WTC11 (cell line): Measurements from ENCODE around the gene OSTN. TPM values are rescaled to one million over a fixed set of nuclear protein-coding genes. Genes with fewer than 3 reads are reported as not detected.

Experiments used
- ATAC-seq: fragments of 200-7000 bp; cut with Tn5 transposase; 2 replicates; pipeline ENCODE4 v1.10.0; 2021; ENCODE audit warnings: mild to moderate bottlenecking, moderate library complexity
- CTCF ChIA-PET: fragments of 300-600 bp; sonication (Branson Sonifier 250); formaldehyde crosslinking; loops from one replicate; lab custom pipeline; 2021; ENCODE audit warnings: antibody characterized with exemption; lab: Charles Lee
- POLR2A ChIA-PET: fragments of 350-600 bp; sonication (Branson Sonifier 250); formaldehyde crosslinking; loops from one replicate; lab custom pipeline; 2021; ENCODE audit warnings: antibody characterized with exemption; lab: Charles Lee
- DNase-seq: peaks from one replicate; pipeline ENCODE4 v3.0.0; 2021; ENCODE audit warnings: low spot score
- H3K27ac Mint-ChIP-seq: 2 replicates; pipeline ENCODE4 v1.8.0; 2021; ENCODE audit warnings: mixed read lengths
- H3K27me3 Mint-ChIP-seq: 2 replicates; pipeline ENCODE4 v1.8.0; 2021; ENCODE audit warnings: low read depth, mild to moderate bottlenecking, moderate library complexity, mixed read lengths
- H3K36me3 Mint-ChIP-seq: 2 replicates; pipeline ENCODE4 v1.8.0; 2021; ENCODE audit warnings: mixed read lengths
- H3K4me1 Mint-ChIP-seq: 2 replicates; pipeline ENCODE4 v1.8.0; 2022; ENCODE audit warnings: mixed read lengths
- H3K4me3 Mint-ChIP-seq: 2 replicates; pipeline ENCODE4 v1.8.0; 2021; ENCODE audit warnings: mild to moderate bottlenecking, moderate library complexity, mixed read lengths
- H3K9me3 Mint-ChIP-seq: 2 replicates; pipeline ENCODE4 v1.8.0; 2021; ENCODE audit warnings: mixed read lengths
- CREB1 ChIP-seq: sonication (generic); formaldehyde crosslinking; IDR thresholded peaks from 2 replicates; pipeline ENCODE4 v1.8.0; 2023; ENCODE audit warnings: mild to moderate bottlenecking, missing genetic modification reagents
- ELF4 ChIP-seq: sonication (generic); formaldehyde crosslinking; IDR thresholded peaks from 2 replicates; pipeline ENCODE4 v1.8.1; 2022; ENCODE audit warnings: low read depth, mild to moderate bottlenecking, moderate library complexity, missing genetic modification reagents
- GRHL2 ChIP-seq: fragments of 250-450 bp; sonication (Bioruptor Pico); IDR thresholded peaks from 2 replicates; pipeline ENCODE4 v1.8.0; 2022; ENCODE audit warnings: mild to moderate bottlenecking, moderate library complexity; ENCODE audit not compliant: insufficient replicate concordance, severe bottlenecking
- MXD4 ChIP-seq: fragments of 250-450 bp; sonication (Bioruptor Pico); IDR thresholded peaks from 2 replicates; pipeline ENCODE4 v1.8.0; 2021; ENCODE audit warnings: mild to moderate bottlenecking, moderate library complexity, borderline replicate concordance
- MYBL2 ChIP-seq: sonication (generic); formaldehyde crosslinking; IDR thresholded peaks from 2 replicates; pipeline ENCODE4 v1.8.1; 2023; ENCODE audit warnings: mild to moderate bottlenecking, moderate library complexity, missing genetic modification reagents
- NFATC4 ChIP-seq: fragments of 250-450 bp; sonication (Bioruptor Pico); IDR thresholded peaks from 2 replicates; pipeline ENCODE4 v1.9.0; 2021; ENCODE audit warnings: mild to moderate bottlenecking
- NFYB ChIP-seq: sonication (generic); formaldehyde crosslinking; conservative IDR thresholded peaks from 2 replicates; pipeline ENCODE4 v1.8.0; 2022; ENCODE audit warnings: low read depth, missing genetic modification reagents
- NR1H2 ChIP-seq: sonication (generic); formaldehyde crosslinking; IDR thresholded peaks from 2 replicates; pipeline ENCODE4 v1.9.0; 2021; ENCODE audit warnings: mild to moderate bottlenecking, moderate library complexity, missing genetic modification reagents
- NR2C2 ChIP-seq: sonication (generic); formaldehyde crosslinking; IDR thresholded peaks from 2 replicates; pipeline ENCODE4 v1.8.0; 2022; ENCODE audit warnings: mild to moderate bottlenecking, missing genetic modification reagents
- OVOL2 ChIP-seq: fragments of 250-450 bp; sonication (Bioruptor Pico); IDR thresholded peaks from 2 replicates; pipeline ENCODE4 v1.9.0; 2021; ENCODE audit warnings: mild to moderate bottlenecking, borderline replicate concordance
- SP1 ChIP-seq: sonication (generic); formaldehyde crosslinking; conservative IDR thresholded peaks from 2 replicates; pipeline ENCODE4 v1.8.1; 2022; ENCODE audit warnings: missing genetic modification reagents
- TCF7 ChIP-seq: sonication (generic); formaldehyde crosslinking; IDR thresholded peaks from 2 replicates; pipeline ENCODE4 v1.8.0; 2022; ENCODE audit warnings: mild to moderate bottlenecking, low read depth, missing genetic modification reagents, moderate library complexity
- ZNF263 ChIP-seq: sonication (generic); formaldehyde crosslinking; IDR thresholded peaks from 2 replicates; pipeline ENCODE4 v1.8.1; 2022; ENCODE audit warnings: low read depth, mild to moderate bottlenecking, moderate library complexity, missing genetic modification reagents
- ZNF416 ChIP-seq: fragments of 250-450 bp; sonication (Bioruptor Pico); IDR thresholded peaks from 2 replicates; pipeline ENCODE4 v1.9.0; 2021; ENCODE audit warnings: mild to moderate bottlenecking, inconsistent platforms
- ZNF423 ChIP-seq: fragments of 250-450 bp; sonication (Bioruptor Pico); IDR thresholded peaks from 2 replicates; pipeline ENCODE4 v2.1.2; 2022; ENCODE audit warnings: mild to moderate bottlenecking, moderate library complexity
- total RNA-seq: library from RNA; stranded (reverse); gene quantifications from 3 replicates; pipeline ENCODE4 v1.2.3, GENCODE V29; 2021
- TF ChIP-seq, protein P1 (sequence below): sonication (generic); formaldehyde crosslinking; IDR thresholded peaks from 2 replicates; pipeline ENCODE4 v1.8.1; 2022; ENCODE audit warnings: mild to moderate bottlenecking, moderate library complexity, missing genetic modification reagents
- TF ChIP-seq, protein P2 (sequence below): sonication (generic); formaldehyde crosslinking; IDR thresholded peaks from 2 replicates; pipeline ENCODE4 v1.8.1; 2023; ENCODE audit warnings: mild to moderate bottlenecking, missing genetic modification reagents, moderate library complexity
- TF ChIP-seq, protein P3 (sequence below): sonication (generic); formaldehyde crosslinking; IDR thresholded peaks from 2 replicates; pipeline ENCODE4 v1.8.0; 2022; ENCODE audit warnings: missing genetic modification reagents
- TF ChIP-seq, protein P4 (sequence below): fragments of 250-450 bp; sonication (Bioruptor Pico); conservative IDR thresholded peaks from 2 replicates; pipeline ENCODE4 v1.9.0; 2021; ENCODE audit warnings: mild to moderate bottlenecking
- TF ChIP-seq, protein P5 (sequence below): sonication (generic); formaldehyde crosslinking; IDR thresholded peaks from 2 replicates; pipeline ENCODE4 v1.8.1; 2023; ENCODE audit warnings: mild to moderate bottlenecking, missing genetic modification reagents

The OSTN gene
- total RNA-seq, 1 experiment from 2014 or later: not detected

DNA sequence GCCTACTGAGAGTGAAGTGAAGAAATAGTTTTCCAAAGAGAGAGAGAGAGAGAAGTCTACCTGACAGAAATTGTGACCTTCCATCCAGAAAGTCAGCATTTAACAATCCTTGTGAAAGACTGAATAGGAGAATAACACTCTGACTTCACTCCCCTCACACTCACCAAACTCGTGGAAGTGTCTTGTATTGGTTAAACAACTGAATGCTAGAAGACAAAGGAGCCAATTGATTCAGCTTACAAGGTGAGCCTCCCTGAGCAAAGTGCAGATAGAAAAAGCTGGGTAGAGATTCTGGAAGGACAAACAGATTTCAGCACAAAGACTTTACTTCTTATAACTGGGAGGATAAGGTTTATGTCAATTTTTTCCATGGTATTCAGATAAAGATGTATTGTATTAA is 40.8 kb upstream of the OSTN start (continued):
- TF ChIP-seq OVOL2 (CRISPR knock-in tag): no peak
- no peak for TF ChIP-seq MXD4 (CRISPR knock-in tag)
- no peak for TF ChIP-seq NR2C2 (CRISPR knock-in tag)
- TF ChIP-seq NFYB (CRISPR knock-in tag): no peak
- TF ChIP-seq SP1 (CRISPR knock-in tag): no peak
- no peak for TF ChIP-seq NFATC4
- no peak for TF ChIP-seq MYBL2 (CRISPR knock-in tag)

DNA sequence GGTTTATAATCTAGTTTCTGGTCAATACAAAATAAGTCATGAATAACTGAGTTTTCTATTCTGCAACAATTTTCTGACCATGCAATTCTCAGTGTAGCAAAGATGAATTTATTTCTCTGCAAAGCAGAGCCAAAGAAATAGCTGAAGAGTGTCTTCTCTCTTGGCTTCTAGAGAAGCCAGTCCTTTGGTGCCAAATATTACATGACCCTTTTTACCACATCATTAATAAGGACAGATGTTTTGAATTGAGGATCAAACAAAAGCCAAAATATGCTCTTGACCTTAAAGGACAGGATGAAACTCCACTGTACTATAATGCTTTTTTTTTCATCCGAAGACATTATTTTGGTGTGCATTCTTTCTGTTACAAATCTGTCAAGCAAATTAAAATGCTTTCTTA is 40.2 kb upstream of the OSTN start:
- Mint-ChIP-seq H3K4me3 (no peak overlapping the region), H3K9me3 (peaks cover 40% of the 10 kb centered on the region), H3K4me1 (peaks cover 7% of the 10 kb centered on the region; the same call in 1 of the 2 replicates), H3K27me3 (no peaks in the 10 kb centered on the region), H3K36me3 (peaks cover 20% of the 10 kb centered on the region), H3K27ac (no peak overlapping the region)
- TF ChIP-seq NR2C2 (CRISPR knock-in tag): no peak
- ATAC-seq (no peak), DNase-seq (no peak)
- POLR2A ChIA-PET: no interaction called here
- CTCF ChIA-PET: no interaction called here

DNA sequence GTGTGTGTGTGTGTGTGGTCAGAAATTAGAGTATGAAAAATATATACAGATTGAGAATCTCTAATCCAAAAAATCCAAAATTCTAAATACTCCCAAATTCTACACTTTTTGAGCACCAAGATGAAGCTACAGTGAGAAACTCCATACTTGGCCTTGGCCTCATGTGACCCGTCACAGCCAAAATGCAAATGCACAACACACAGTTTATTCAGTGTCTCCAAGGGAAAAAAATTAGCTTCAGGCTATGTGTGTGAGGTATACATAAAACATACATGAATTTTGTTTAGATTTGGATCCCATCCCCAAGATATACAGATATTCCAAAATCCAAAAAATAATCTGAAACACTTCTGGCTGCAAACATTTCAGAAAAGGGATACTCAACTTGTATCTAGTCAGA is 33.2 kb upstream of the OSTN start:
- POLR2A ChIA-PET: no interaction called here
- CTCF ChIA-PET: no interaction called here
- DNase-seq (no peak), ATAC-seq (no peak)
- H3K27me3 Mint-ChIP-seq: no peaks in the 10 kb centered on the region
- no peak overlapping the region for H3K4me3 Mint-ChIP-seq
- no peaks in the 10 kb centered on the region; the same call in 1 of the 2 replicates for H3K36me3 Mint-ChIP-seq
- TF ChIP-seq TCF7 (no peak), ELF4 (CRISPR knock-in tag) (no peak)
- TF ChIP-seq, protein P1, sequence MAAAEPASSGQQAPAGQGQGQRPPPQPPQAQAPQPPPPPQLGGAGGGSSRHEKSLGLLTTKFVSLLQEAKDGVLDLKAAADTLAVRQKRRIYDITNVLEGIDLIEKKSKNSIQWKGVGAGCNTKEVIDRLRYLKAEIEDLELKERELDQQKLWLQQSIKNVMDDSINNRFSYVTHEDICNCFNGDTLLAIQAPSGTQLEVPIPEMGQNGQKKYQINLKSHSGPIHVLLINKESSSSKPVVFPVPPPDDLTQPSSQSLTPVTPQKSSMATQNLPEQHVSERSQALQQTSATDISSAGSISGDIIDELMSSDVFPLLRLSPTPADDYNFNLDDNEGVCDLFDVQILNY: no peak
- TF ChIP-seq, protein P2, sequence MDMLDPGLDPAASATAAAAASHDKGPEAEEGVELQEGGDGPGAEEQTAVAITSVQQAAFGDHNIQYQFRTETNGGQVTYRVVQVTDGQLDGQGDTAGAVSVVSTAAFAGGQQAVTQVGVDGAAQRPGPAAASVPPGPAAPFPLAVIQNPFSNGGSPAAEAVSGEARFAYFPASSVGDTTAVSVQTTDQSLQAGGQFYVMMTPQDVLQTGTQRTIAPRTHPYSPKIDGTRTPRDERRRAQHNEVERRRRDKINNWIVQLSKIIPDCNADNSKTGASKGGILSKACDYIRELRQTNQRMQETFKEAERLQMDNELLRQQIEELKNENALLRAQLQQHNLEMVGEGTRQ: no peak
- peaks cover 12% of the 10 kb centered on the region for H3K9me3 Mint-ChIP-seq
- no peak overlapping the region for H3K27ac Mint-ChIP-seq
- H3K4me1 Mint-ChIP-seq: peaks cover 5% of the 10 kb centered on the region

DNA sequence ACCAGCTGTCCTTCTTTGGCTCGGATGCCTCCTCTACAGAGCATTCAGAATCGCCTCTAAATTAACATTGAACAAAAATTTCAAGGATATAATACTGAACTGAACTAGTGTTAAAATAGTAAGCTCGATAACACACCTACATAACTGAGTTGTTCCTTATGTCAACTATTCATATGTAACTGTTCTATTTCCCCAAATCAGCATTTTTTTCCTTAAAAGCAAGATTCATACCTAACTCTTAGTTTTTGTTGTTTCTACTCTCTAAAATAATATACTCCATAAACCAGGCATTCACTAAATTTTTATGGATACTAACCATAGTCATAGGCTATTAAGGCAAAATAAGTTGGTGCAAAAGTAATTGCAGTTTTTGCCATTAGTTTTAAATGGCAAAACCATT is 32.7 kb upstream of the OSTN start:
- POLR2A ChIA-PET: no interaction called here
- DNase-seq: no peak
- H3K9me3 Mint-ChIP-seq: peaks cover 12% of the 10 kb centered on the region
- TF ChIP-seq NR1H2 (CRISPR knock-in tag): no peak
- no peak for TF ChIP-seq GRHL2 (CRISPR knock-in tag)
- TF ChIP-seq OVOL2 (CRISPR knock-in tag): no peak
- no peak for TF ChIP-seq ZNF263 (CRISPR knock-in tag)
- TF ChIP-seq, protein P3, sequence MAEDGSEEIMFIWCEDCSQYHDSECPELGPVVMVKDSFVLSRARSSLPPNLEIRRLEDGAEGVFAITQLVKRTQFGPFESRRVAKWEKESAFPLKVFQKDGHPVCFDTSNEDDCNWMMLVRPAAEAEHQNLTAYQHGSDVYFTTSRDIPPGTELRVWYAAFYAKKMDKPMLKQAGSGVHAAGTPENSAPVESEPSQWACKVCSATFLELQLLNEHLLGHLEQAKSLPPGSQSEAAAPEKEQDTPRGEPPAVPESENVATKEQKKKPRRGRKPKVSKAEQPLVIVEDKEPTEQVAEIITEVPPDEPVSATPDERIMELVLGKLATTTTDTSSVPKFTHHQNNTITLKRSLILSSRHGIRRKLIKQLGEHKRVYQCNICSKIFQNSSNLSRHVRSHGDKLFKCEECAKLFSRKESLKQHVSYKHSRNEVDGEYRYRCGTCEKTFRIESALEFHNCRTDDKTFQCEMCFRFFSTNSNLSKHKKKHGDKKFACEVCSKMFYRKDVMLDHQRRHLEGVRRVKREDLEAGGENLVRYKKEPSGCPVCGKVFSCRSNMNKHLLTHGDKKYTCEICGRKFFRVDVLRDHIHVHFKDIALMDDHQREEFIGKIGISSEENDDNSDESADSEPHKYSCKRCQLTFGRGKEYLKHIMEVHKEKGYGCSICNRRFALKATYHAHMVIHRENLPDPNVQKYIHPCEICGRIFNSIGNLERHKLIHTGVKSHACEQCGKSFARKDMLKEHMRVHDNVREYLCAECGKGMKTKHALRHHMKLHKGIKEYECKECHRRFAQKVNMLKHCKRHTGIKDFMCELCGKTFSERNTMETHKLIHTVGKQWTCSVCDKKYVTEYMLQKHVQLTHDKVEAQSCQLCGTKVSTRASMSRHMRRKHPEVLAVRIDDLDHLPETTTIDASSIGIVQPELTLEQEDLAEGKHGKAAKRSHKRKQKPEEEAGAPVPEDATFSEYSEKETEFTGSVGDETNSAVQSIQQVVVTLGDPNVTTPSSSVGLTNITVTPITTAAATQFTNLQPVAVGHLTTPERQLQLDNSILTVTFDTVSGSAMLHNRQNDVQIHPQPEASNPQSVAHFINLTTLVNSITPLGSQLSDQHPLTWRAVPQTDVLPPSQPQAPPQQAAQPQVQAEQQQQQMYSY: no peak
- TF ChIP-seq, protein P1: no peak
- TF ChIP-seq ZNF416 (CRISPR knock-in tag): no peak
- TF ChIP-seq, protein P4, sequence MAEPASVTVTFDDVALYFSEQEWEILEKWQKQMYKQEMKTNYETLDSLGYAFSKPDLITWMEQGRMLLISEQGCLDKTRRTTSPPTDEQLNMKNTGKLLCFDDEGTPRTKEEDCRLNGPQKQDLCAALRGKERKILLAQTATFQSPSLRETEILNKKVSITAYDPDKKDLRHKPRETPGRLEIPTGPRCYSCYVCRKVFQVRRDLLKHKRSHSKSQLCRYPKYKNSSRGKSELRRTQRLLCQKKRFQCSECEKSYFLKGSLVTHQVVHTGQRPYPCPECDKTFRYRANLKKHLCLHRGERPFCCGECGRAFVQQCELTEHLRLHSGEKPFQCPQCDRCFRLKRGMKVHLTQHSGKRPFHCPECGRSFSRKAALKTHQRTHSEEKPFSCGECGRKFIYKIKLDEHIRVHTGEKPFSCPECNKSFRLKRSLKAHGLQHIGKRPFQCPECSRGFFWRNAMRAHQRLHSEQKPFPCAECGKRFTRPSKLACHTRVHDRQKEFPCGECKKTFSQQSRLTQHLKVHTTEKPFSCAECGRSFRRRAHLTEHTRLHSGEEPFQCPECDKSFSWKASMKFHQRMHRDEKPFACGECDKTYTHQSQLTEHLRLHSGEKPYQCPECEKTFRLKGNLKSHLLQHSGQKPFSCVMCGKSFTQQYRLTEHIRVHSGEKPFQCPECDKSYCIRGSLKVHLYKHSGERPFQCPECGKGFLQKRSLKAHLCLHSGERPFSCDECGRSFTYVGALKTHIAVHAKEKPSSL: no peak
- TF ChIP-seq, protein P5, sequence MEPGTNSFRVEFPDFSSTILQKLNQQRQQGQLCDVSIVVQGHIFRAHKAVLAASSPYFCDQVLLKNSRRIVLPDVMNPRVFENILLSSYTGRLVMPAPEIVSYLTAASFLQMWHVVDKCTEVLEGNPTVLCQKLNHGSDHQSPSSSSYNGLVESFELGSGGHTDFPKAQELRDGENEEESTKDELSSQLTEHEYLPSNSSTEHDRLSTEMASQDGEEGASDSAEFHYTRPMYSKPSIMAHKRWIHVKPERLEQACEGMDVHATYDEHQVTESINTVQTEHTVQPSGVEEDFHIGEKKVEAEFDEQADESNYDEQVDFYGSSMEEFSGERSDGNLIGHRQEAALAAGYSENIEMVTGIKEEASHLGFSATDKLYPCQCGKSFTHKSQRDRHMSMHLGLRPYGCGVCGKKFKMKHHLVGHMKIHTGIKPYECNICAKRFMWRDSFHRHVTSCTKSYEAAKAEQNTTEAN: no peak
- no peak for TF ChIP-seq ZNF423 (CRISPR knock-in tag)
- TF ChIP-seq CREB1: no peak

More for the DNA sequence above, 32.7 kb upstream of the OSTN start:
- Mint-ChIP-seq H3K4me3 (no peak overlapping the region), H3K27me3 (no peaks in the 10 kb centered on the region), H3K4me1 (peaks cover 5% of the 10 kb centered on the region), H3K36me3 (no peaks in the 10 kb centered on the region; the same call in 1 of the 2 replicates), H3K27ac (no peak overlapping the region)
- CTCF ChIA-PET: no interaction called here
- no peak for ATAC-seq
